ENCODE results near the gene NTNG2.

The NTNG2 gene

DNA sequence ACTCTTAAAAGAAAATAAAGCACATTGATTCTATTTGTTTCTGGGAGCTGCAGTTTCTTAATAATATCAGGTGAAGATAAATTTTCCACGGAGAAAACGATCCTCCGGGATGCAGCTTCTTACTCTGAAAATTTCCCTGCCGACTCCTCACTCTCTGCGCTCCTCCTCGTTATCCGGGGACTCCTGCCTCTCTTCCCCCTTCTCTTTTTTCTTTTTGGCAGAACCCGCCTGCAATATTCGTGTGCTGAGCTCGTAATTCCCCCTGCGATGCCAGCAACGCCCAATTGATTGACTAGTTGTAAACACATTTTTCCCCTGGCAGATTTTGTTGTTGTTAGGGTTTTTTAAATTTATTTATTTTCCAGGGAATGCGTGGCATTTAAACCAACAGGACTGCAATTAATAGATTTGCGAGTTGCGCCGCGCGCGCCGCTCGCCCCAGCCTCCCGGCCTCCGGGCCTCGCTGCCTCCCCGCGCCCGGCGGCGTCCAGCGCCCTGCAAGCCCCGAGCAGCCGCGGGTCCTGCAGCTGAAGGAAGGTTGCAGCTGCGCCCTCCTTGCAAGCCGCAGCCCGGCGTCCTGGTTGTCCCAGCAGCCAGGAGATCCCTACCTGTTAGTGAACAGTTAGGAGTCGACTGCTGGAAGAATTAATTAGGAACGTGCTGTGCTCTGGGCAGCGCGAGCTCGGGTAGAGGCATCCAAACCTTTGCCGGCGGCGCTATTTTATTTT, 2.2 kb downstream of the NTNG2 start:
- TF ChIP-seq, protein P1, sequence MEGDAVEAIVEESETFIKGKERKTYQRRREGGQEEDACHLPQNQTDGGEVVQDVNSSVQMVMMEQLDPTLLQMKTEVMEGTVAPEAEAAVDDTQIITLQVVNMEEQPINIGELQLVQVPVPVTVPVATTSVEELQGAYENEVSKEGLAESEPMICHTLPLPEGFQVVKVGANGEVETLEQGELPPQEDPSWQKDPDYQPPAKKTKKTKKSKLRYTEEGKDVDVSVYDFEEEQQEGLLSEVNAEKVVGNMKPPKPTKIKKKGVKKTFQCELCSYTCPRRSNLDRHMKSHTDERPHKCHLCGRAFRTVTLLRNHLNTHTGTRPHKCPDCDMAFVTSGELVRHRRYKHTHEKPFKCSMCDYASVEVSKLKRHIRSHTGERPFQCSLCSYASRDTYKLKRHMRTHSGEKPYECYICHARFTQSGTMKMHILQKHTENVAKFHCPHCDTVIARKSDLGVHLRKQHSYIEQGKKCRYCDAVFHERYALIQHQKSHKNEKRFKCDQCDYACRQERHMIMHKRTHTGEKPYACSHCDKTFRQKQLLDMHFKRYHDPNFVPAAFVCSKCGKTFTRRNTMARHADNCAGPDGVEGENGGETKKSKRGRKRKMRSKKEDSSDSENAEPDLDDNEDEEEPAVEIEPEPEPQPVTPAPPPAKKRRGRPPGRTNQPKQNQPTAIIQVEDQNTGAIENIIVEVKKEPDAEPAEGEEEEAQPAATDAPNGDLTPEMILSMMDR (IDR thresholded peaks at IDR 0.05; ENCODE audit: borderline replicate concordance, insufficient read depth, low read depth, low read length) = no peak
- H3K4me3 ChIP-seq (ENCODE audit: low read depth, low read length) = no peak overlapping the region

DNA sequence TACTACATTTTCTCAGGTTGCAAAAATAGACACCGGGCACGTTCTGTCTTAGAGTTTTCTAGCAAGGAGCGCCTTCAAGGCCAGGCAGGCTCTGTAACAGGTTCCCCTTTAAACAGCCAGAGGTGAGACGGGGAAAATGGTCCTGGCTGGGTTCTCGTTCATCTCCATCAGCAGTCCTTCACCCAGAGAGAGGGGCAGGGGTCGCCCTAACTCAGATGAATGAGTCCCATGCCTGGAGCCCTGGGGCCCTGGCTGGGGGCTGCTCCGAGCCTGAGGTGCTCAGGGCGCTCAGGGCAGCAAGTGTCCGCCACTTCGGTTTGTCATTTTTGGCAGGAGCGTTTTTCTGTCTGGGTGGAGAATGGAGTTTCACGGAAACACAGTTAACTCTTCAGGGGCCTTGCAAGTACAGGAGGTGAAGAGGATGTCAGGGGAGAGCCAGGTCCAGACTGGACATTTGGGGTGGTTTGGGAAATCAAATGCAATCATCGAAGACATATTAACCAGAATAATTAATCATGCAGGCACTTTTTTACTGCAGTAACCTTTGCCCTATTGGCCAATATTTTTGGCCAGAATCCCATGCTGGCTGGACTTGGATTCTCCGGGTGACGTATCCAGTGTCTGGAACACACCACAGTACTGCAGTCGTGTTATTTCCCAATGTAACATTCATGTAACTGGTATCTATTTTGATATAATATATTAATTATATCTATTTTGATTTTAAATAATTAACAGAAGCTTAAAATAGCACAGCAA, 2.9 kb downstream of the NTNG2 start:
- TF ChIP-seq, protein P1 (IDR thresholded peaks at IDR 0.05; ENCODE audit: borderline replicate concordance, insufficient read depth, low read depth, low read length) = no peak
- no peak overlapping the region for H3K4me3 ChIP-seq (ENCODE audit: low read depth, low read length)

DNA sequence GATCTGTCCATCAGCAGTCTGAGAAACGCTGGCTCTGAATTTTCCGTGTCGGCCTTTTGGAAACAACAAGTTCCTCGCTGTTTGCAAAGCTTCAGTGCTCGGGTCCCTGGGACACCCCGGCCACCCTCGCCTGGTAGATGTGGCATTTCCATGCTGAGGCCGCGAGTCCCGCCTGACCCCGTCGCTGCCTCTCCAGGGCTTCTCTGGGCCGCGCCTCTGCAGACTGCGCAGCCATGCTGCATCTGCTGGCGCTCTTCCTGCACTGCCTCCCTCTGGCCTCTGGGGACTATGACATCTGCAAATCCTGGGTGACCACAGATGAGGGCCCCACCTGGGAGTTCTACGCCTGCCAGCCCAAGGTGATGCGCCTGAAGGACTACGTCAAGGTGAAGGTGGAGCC, 4.7 kb downstream of the NTNG2 start:
- H3K4me3 ChIP-seq (ENCODE audit: low read depth, low read length) = no peak overlapping the region
- TF ChIP-seq, protein P1 (IDR thresholded peaks at IDR 0.05; ENCODE audit: borderline replicate concordance, insufficient read depth, low read depth, low read length) = peak; percentile 43; the same call in 1 of the 2 replicates

DNA sequence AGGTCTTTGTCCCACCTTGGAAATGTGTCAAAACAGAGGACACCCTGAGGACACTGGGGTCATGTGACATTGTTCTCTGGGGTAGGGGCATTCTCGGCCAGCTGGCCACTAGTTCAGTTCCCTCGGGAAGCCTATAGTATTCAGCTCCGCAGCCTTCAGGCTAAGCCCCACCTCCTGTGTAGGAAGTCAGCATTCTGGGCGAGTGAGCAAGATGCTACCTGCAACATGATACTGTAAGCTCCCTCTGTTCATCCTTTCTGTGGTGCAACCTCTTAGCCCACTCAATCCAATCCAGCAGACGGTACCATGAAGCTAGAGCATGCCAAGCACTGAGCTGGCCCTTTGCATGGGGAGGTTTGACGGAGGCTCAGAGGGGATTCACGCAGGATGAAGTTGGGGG, 5.3 kb downstream of the NTNG2 start:
- H3K4me3 ChIP-seq (ENCODE audit: low read depth, low read length) = no peak overlapping the region
- TF ChIP-seq, protein P1 (IDR thresholded peaks at IDR 0.05; ENCODE audit: borderline replicate concordance, insufficient read depth, low read depth, low read length) = no peak

DNA sequence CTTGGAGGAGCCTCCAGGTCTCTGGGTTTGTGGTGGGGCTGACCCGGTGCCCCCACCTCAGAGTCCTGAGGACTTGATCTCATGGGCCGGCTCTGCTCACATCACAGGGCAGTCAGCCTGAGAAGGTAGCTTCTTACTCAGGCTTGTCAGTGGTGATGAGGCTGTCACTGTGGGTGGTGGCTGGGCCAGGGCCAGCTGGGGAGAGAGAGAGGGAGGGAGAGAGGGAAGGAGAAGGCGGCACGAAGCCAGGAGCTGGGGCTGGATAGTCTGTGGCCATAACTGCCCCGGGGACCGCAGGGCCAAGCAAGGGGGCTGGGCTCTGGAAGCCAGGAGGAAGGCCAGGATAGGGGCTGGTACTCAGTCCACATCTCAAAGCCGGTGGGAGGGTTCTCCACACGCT, 6.5 kb downstream of the NTNG2 start:
- H3K4me3 ChIP-seq (ENCODE audit: low read depth, low read length) = no peak overlapping the region
- TF ChIP-seq, protein P1 (IDR thresholded peaks at IDR 0.05; ENCODE audit: borderline replicate concordance, insufficient read depth, low read depth, low read length) = no peak

DNA sequence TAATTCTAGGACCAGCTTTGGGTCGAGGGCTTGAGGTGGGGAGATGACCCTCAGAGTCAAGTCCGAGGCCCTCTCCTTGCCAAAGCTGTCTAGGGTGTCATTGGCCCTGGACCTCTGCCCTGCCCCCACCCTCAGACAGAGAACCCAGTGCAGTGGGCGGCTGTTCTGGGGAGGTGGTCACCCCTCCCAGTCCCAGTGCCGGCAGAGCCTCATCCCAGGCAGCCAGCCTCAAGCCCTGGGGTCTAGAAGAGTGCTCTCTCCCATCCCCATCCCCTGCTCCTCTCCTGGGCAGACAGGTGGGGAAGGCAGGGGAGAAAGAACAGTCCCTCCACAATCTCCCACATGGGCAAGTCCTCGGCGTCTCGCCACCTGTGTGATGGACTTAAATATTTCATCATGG, 7.0 kb downstream of the NTNG2 start:
- H3K4me3 ChIP-seq (ENCODE audit: low read depth, low read length) = no peak overlapping the region
- TF ChIP-seq, protein P1 (IDR thresholded peaks at IDR 0.05; ENCODE audit: borderline replicate concordance, insufficient read depth, low read depth, low read length) = no peak
